HTERT RPE-1 (cell line): ENCODE data around the gene CCDC12.

Experiments
- in situ Hi-C: fragments of 300-500 bp; cut with MboI; formaldehyde crosslinking; loops from 4 replicates; pipeline ENCODE4 v1.14.3; 2020; ENCODE audit warnings: low sequenced_read_pairs

CCDC12 gene

GRCh38 chr3:46942481-46943236, 33.9 kb downstream of the CCDC12 start:
- in situ Hi-C loops = no loop called here

GRCh38 chr3:46942076-46942475, 34.5 kb downstream of the CCDC12 start:
- in situ Hi-C loops = no loop called here

GRCh38 chr3:46939578-46940445, 36.7 kb downstream of the CCDC12 start:
- in situ Hi-C loops = no loop called here

GRCh38 chr3:46938118-46938517, 38.4 kb downstream of the CCDC12 start:
- in situ Hi-C loops = no loop called here

- in situ Hi-C loops = no loop called here
Observed at GRCh38 chr3:46936733-46937250, 39.8 kb downstream of the CCDC12 start.

- in situ Hi-C loops = no loop called here
Observed at GRCh38 chr3:46935989-46936558, 40.5 kb downstream of the CCDC12 start.

GRCh38 chr3:46935168-46935858, 41.2 kb downstream of the CCDC12 start:
- in situ Hi-C loops = no loop called here

- in situ Hi-C loops = no loop called here
Observed at GRCh38 chr3:46934498-46935167, 41.9 kb downstream of the CCDC12 start.

GRCh38 chr3:46934072-46934471, 42.5 kb downstream of the CCDC12 start:
- in situ Hi-C loops = no loop called here

- in situ Hi-C loops = no loop called here
Observed at GRCh38 chr3:46933261-46933660, 43.3 kb downstream of the CCDC12 start.

- in situ Hi-C loops = no loop called here
Observed at GRCh38 chr3:46932455-46933225, 43.9 kb downstream of the CCDC12 start.

- in situ Hi-C loops = no loop called here
Observed at GRCh38 chr3:46931631-46932331, 44.8 kb downstream of the CCDC12 start.

GRCh38 chr3:46930945-46931403, 45.6 kb downstream of the CCDC12 start:
- in situ Hi-C loops = no loop called here

- in situ Hi-C loops = no loop called here
Observed at GRCh38 chr3:46930166-46930944, 46.2 kb downstream of the CCDC12 start.

- in situ Hi-C loops = no loop called here
Observed at GRCh38 chr3:46929324-46929723, 47.2 kb downstream of the CCDC12 start.

GRCh38 chr3:46928282-46928681, 48.3 kb downstream of the CCDC12 start:
- in situ Hi-C loops = no loop called here

- in situ Hi-C loops = no loop called here
Observed at GRCh38 chr3:46927718-46928073, 48.8 kb downstream of the CCDC12 start.
